ENCODE data around the gene TMIGD2.
A peak's percentile ranks its signal among the peaks of the same experiment; 100 is the strongest.

TMIGD2 gene

DNA sequence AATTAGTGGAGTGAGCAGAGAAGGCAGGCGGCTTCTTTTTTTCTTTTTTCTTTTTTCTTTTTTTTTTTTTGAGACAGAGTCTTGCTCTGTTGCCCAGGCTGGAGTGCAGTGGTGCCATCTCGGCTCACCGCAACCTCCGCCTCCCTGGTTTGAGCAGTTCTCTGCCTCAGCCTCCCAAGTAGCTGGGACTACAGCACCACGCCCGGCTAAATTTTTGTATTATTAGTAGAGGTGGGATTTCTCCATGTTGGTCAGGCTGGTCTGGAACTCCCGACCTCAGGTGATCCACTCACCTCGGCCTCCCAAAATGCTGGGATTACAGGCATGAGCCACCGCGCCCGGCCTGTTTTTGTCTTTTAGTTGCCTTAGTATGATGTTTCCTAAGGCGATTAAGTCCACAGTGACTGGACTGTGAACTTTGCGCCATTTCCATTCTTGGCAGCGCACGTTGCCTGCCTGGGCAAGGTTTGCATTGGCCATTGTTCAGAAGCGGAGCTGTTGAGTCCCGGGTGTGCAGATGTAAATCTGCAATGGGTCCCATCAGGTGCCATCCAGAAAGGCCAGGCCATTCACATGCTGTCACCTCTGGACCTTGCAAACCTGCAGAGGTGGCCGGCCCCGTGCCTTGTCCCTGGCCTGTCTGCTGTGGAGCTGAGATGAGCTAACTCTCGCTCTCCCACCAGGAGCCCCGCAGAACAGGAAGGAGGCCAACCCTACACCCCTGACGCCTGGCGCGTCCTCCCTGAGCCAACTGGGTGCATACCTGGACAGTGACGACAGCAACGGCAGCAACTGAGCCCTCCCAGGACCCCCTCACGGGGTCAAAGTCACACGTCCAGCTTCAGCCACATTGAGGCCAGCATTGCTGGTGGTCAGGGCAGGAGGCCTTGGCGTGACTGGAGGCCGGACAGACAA lies 34.0 kb downstream of the TMIGD2 start:
- TF ChIP-seq, protein P1, sequence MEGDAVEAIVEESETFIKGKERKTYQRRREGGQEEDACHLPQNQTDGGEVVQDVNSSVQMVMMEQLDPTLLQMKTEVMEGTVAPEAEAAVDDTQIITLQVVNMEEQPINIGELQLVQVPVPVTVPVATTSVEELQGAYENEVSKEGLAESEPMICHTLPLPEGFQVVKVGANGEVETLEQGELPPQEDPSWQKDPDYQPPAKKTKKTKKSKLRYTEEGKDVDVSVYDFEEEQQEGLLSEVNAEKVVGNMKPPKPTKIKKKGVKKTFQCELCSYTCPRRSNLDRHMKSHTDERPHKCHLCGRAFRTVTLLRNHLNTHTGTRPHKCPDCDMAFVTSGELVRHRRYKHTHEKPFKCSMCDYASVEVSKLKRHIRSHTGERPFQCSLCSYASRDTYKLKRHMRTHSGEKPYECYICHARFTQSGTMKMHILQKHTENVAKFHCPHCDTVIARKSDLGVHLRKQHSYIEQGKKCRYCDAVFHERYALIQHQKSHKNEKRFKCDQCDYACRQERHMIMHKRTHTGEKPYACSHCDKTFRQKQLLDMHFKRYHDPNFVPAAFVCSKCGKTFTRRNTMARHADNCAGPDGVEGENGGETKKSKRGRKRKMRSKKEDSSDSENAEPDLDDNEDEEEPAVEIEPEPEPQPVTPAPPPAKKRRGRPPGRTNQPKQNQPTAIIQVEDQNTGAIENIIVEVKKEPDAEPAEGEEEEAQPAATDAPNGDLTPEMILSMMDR (IDR thresholded peaks at IDR 0.05; ENCODE audit: low read depth, low read length), result no peak
- H3K4me3 ChIP-seq (ENCODE audit: low read depth, low read length), result no peak overlapping the region

DNA sequence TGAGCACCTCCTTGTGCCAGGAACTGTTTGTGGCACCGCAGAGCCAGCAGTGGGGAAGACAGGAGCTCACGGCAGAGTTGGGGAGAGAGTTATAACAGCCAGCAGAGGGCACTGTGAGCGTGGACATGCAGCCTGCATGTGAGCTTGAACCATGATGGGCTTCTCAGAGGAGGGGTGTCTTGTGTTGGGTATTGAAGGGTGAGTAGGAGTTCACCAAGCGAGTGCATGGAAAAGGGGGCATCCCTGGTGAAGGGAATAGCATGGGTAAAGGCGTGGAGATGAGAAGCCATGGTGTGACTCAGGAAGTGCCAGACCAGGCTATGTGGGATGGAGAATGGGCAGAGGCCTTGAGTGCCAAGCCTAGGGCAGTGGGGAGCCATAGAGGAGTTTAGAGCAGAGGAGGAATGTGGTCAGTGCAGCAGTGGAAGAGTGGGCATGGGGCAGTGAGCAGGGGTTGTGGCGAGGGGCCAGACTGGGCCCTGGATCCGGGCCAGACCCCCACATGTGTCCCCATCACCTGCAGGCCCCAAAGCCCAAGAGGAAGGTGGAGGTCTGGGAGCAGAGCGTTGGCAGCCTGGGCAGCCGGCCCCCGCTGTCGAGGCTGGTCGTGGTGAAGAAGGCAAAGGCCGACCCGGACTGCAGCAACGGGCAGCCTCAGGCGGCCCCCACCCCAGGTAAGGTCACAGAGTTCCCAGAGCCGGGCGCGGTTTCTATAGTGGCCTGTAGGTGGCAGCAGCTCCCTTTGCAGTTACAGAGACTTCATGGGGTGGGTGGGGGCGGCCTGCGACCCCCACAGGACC lies 34.9 kb downstream of the TMIGD2 start:
- TF ChIP-seq, protein P1 (IDR thresholded peaks at IDR 0.05; ENCODE audit: low read depth, low read length), result peak; percentile 67

DNA sequence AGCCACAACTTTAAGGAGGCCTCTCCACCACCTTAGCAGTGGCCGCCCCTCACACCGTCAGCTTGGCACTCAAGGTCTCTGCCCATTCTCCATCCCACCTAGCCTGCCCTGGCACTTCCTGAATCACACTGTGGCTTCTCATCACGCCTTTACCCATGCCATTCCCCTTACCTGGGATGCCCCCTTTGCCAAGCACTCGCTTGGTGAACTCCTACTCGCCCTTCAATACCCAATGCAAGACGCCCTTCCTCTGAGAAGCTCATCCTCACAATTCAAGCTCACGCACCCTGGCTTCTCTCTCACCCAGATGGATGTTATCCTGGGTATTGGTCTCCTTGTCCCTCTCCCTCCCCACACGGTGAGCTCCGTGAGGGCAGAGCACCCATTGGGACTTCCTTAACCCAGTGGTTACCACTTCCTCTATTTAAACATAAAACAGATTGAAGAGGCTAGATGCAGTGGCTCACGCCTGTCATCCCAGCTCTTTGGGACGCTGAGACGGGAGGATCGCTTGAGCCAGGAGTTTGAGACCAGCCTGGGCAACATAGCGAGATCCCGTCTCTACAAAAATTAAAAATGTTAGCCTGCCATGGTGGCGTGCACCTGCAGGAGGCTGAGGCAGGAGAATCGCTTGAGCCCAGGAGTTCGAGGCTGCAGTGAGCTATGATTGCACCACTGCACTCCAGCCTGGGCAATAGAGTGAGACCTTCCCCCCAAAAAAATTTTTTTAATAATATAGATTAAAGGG lies 35.8 kb downstream of the TMIGD2 start:
- TF ChIP-seq, protein P1 (IDR thresholded peaks at IDR 0.05; ENCODE audit: low read depth, low read length), result no peak
- H3K4me3 ChIP-seq (ENCODE audit: low read depth, low read length), result no peak overlapping the region

More for the DNA sequence above, 34.9 kb downstream of the TMIGD2 start:
- no peak overlapping the region for H3K4me3 ChIP-seq (ENCODE audit: low read depth, low read length)

DNA sequence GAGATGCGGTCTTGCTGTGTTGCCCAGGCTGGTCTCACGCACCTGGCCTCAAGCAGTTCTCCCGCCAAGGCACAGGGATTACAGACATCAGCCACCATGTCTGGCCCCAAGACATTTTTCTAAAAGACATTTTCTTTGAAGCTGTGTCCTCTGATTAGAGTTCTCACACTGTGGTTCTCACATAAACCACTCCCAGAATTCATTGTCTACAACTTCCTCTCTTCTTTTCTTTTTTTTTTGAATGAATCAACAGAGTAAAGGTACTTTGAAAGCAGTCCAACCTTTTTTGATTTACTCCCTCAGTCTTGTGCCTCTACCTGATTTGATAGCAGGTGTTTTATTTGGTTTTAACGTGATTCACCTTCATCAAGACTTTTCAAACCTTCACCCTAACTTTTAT lies 37.4 kb downstream of the TMIGD2 start:
- TF ChIP-seq, protein P1 (IDR thresholded peaks at IDR 0.05; ENCODE audit: low read depth, low read length), result no peak
- H3K4me3 ChIP-seq (ENCODE audit: low read depth, low read length), result no peak overlapping the region

DNA sequence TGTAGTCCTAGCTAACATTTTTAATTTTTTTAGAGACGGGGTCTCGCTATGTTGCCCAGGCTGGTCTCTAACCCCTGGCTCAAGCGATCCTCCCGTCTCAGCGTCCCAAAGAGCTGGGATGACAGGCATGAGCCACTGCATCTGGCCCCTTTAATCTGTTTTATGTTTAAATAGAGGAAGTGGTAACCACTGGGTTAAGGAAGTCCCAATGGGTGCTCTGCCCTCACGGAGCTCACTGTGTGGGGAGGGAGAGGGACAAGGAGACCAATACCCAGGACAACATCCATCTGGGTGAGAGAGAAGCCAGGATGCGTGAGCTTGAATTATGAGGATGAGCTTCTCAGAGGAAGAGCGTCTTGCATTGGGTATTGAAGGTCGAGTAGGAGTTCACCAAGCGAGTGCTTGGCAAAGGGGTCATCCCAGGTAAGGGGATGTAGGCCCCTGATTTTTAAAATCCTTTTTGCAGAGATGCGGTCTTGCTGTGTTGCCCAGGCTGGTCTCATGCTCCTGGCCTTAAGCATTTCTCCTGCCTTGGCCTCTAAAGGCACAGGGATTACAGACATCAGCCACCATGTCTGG lies 41.5 kb downstream of the TMIGD2 start:
- TF ChIP-seq, protein P1 (IDR thresholded peaks at IDR 0.05; ENCODE audit: low read depth, low read length), result no peak
- no peak overlapping the region for H3K4me3 ChIP-seq (ENCODE audit: low read depth, low read length)

DNA sequence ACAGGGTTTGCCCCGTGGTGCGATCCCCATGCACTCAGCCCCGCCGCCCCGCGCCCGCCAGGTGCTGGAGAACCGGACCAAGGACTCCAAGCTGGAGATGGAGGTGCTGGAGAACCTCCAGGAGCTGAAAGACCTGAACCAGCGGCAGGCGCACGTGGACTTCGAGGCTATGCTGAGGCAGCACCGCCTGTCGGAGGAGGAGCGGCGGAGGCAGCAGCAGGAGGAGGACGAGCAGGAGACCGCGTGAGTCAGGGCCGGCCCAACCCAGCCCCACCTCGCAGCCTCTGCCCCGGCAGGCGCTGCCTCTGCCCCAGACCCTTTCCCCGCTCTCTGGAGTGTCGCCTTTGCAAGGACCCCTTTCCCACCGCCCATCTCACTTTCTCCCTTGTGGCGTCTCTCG lies 44.0 kb downstream of the TMIGD2 start:
- TF ChIP-seq, protein P1 (IDR thresholded peaks at IDR 0.05; ENCODE audit: low read depth, low read length), result no peak
- H3K4me3 ChIP-seq (ENCODE audit: low read depth, low read length), result no peak overlapping the region

All from WI38 (cell line).